Measurements from ENCODE around the gene ANKRD44. TPM values are rescaled to one million over a fixed set of nuclear protein-coding genes. Genes with fewer than 3 reads are reported as not detected.

ANKRD44 gene
- total RNA-seq, 1 donor = 29.2 TPM

- DNase-seq (ENCODE audit: low read depth) = no peak
- TF ChIP-seq CTCF (IDR thresholded peaks at IDR 0.05; ENCODE audit: insufficient read depth, low read length) = no peak
- H3K4me3 ChIP-seq (ENCODE audit: low read depth, low read length) = no peak overlapping the region
Observed at GRCh38 chr2:197165020-197165419, 145.6 kb downstream of the ANKRD44 start.

- TF ChIP-seq CTCF (IDR thresholded peaks at IDR 0.05; ENCODE audit: insufficient read depth, low read length) = no peak
- DNase-seq (ENCODE audit: low read depth) = no peak
- H3K4me3 ChIP-seq (ENCODE audit: low read depth, low read length) = no peak overlapping the region
Observed at GRCh38 chr2:197164141-197164754, 146.3 kb downstream of the ANKRD44 start.

- no peak for TF ChIP-seq CTCF (IDR thresholded peaks at IDR 0.05; ENCODE audit: insufficient read depth, low read length)
- no peak overlapping the region for H3K4me3 ChIP-seq (ENCODE audit: low read depth, low read length)
- DNase-seq (ENCODE audit: low read depth) = no peak
Observed at GRCh38 chr2:197163712-197164140, 146.9 kb downstream of the ANKRD44 start.

GRCh38 chr2:197161774-197162173 is 148.8 kb downstream of the ANKRD44 start:
- no peak for DNase-seq (ENCODE audit: low read depth)
- H3K4me3 ChIP-seq (ENCODE audit: low read depth, low read length) = no peak overlapping the region
- no peak for TF ChIP-seq CTCF (IDR thresholded peaks at IDR 0.05; ENCODE audit: insufficient read depth, low read length)

- DNase-seq (ENCODE audit: low read depth) = peak; percentile 65
- H3K4me3 ChIP-seq (ENCODE audit: low read depth, low read length) = no peak overlapping the region
- no peak for TF ChIP-seq CTCF (IDR thresholded peaks at IDR 0.05; ENCODE audit: insufficient read depth, low read length)
Observed at GRCh38 chr2:197159661-197160211, 150.8 kb downstream of the ANKRD44 start.

GRCh38 chr2:197158591-197159550 is 151.7 kb downstream of the ANKRD44 start:
- no peak for DNase-seq (ENCODE audit: low read depth)
- H3K4me3 ChIP-seq (ENCODE audit: low read depth, low read length) = no peak overlapping the region

More at GRCh38 chr2:197158591-197159550, 151.7 kb downstream of the ANKRD44 start:
- no peak for TF ChIP-seq CTCF (IDR thresholded peaks at IDR 0.05; ENCODE audit: insufficient read depth, low read length)

Data from fibroblast of the aortic adventitia (primary cell).